GM19240 (cell line): ENCODE measurements around the gene NXN.
"Not testable (repeated sequence)": the region's sequence is repeated elsewhere in the genome, so short reads cannot be mapped to it uniquely, and the experiment has no call there.

ENCODE experiments used
- DNase-seq: peaks from one replicate; pipeline ENCODE4 v3.0.0; 2011; ENCODE audit warnings: low spot score; ENCODE audit not compliant: insufficient read length

The NXN gene

DNA sequence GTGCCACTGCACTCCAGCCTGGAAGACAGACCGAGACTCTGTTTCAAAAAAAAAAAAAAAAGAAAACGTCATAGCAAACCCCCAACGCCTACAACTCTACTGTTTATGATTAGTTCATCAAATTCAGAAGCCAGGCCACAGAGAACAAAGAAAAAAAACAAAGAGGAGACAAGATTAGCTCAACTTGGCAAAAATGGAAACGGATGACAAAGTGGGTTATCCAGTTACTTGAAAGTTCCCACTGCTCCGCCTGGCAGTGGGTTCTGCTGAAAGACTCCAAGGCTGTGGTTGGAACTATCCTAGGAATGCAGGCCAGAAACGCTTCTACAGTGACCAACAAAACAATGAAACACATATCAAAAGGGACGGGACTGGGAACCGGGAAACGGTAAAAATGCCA lies 144.3 kb downstream of the NXN start:
- no peak for DNase-seq

GRCh38 chr17:834136-834535 lies 145.4 kb downstream of the NXN start:
- DNase-seq: no peak

- no peak for DNase-seq
Measured at GRCh38 chr17:830950-831349, 148.6 kb downstream of the NXN start.

DNA sequence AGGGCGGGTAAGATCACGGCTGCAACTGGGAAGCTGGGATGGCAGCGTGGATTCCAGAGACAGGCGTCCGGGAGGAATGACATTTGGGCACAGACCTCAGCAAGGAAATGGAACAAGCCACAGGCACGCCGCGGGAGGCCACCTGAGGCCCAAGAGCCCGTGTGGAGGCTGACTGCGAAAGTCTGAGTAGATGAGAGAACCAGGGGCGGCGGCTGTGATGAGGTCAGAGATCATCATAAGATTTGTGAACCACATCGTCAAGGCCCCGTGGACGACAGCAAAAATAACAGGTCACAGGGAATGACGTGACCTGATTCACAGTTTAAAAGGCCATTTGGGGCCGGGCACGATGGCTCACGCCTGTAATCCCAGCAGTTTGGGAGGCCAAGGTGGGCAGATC lies 149.2 kb downstream of the NXN start:
- no peak for DNase-seq

DNA sequence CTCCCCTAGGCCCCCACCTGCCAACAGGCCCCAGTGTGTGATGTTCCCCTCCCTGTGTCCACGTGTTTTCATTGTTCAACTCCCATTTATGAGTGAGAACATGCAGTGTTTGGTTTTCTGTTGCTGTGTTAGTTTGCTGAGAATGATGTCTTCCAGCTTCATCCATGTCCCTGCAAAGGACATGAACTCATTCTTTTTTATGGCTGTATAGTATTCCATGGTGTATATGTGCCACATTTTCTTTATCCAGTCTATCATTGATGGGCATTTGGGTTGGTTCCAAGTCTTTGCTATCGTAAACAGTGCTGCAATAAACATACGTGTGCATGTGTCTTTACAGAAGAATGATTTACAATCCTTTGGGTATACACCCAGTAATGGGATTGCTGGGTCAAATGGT lies 150.0 kb downstream of the NXN start:
- not testable (repeated sequence) for DNase-seq

DNA sequence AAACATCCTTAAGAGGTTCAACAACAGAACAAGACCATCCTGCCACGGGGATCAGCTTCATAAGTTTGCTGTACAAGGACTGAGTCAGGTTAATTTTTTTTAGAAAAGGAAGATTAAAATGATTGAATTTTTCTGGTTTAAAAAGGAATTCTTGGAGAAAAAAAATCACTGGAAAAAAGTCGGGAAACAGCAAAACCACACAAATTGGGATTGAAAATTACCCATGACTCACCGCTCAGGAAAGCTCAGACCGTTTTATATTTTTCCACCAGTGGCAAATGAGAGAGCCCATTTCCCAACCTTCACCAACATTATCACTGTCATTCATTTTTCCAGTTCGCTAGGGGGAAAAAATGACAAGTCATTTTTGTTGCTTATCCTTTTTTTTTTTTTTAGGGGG lies 150.8 kb downstream of the NXN start:
- DNase-seq: no peak

DNA sequence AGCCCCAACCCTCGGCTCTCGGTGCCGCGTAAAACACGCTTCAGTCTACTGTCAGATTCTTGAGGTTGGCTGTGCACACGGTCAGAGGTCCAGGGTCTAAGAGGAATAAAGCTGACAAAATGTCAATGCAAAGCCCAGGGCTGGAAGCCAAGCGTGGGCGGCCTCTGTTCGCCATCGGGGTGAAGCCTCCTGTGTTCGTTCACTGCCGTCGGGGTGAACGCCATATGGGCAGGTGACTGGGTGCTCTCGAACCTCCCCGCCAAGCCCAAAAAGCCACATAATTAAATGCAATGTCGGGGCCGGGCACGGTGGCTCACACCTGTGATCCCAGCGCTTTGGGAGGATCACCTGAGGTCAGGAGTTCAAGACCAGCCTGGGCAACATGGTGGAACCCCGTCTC lies 152.8 kb downstream of the NXN start:
- no peak for DNase-seq

GRCh38 chr17:825216-825615 lies 154.4 kb downstream of the NXN start:
- no peak for DNase-seq

GRCh38 chr17:824378-824777 lies 155.2 kb downstream of the NXN start:
- no peak for DNase-seq

DNA sequence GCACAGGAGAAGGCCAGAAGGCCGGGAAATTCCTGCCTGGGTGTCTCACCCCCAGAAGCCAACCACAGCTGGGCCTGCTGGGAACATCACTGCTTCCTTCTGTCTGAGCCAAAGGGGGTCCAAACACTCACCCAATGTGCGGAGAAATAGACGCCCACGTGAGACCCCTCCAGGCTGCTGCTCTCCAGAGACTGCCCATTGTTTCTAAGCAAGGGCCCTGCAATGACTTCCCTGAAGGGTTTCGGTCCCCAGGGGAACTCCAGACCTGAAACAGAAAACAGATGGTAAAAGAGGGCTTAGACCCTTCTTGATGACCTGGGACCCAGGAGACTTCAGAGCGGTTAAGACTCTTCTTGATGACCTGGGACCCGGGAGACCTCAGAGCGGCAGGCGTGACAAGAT lies 156.1 kb downstream of the NXN start:
- no peak for DNase-seq

GRCh38 chr17:819251-819650 lies 160.3 kb downstream of the NXN start:
- DNase-seq: no peak

DNA sequence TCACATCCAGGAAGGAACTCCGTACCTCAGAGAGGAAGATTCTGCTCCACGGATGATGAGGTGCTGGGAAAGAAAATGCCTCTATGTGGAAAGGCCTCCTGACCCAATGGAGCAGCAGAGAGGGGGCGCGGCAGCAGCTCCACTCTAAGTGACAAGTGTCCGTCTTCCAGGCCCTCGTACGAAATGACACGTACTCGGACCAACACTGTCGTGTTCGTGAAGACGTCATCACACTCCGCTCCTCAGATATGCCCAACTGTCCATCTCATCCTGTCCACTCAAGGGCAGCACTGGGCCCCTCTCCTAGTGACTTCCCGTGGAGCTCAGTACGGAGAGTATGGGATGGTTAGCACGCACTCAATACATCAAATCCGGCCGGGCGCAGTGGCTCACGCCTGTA lies 165.2 kb downstream of the NXN start:
- DNase-seq: no peak

- no peak for DNase-seq
Measured at GRCh38 chr17:812638-813204, 166.9 kb downstream of the NXN start.

DNA sequence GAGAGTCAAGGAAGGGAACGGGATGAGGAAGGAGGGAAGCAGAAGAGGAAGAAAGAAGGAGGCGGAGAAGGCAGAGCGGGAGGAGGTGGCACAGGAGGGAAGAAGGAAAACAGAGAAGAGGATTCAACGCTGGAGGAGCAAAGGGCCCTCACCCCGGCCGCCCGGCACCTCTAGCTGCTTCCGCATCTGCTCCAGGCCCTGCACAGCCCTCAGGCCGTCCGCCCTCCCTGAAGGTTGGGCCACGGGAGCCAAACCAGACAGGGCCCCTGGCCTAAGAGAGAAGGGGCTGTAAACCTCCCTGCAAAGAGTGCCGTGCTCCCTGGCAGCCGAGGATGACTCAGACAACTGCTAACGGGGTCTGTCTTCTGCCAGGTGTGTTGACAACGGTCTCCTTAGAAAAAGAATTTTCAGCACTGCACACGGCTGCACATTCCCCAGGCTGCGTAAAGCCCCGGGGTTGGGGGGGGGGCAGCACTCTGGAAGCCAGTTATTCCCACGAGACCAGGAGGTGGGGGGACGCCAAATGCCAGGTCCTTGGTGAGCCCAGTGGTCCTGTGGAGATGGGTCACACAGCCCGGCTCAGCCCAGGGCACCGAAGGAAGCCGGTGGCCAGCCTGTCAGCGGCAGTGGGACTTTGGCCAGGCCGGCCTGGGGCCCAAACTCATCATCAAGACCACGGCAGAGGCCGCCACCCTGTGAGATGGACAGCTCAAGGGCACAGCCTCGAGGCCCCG lies 168.4 kb downstream of the NXN start:
- DNase-seq: no peak

GRCh38 chr17:807523-808294 lies 171.9 kb downstream of the NXN start:
- DNase-seq: no peak

- DNase-seq: no peak
Measured at GRCh38 chr17:806781-807522, 172.6 kb downstream of the NXN start.

- no peak for DNase-seq
Measured at GRCh38 chr17:806346-806745, 173.2 kb downstream of the NXN start.

DNA sequence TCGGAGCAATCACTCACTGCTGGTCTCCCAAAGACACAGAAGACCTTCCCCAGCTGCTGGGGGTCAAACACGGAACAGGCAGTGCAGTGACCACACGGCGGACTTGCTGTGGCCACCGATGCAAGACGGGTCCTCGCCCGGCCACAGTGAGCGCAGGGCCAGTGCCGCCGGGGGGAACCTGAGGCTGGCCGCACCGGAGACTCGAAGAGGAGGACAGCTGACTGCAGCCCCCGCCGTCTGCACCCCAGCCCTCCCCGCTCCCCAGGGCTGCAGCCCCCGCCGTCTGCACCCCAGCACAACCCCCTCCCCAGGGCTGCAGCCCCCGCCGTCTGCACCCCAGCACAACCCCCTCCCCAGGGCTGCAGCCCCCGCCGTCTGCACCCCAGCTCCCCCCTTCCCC lies 173.7 kb downstream of the NXN start:
- DNase-seq: not testable (repeated sequence)

DNA sequence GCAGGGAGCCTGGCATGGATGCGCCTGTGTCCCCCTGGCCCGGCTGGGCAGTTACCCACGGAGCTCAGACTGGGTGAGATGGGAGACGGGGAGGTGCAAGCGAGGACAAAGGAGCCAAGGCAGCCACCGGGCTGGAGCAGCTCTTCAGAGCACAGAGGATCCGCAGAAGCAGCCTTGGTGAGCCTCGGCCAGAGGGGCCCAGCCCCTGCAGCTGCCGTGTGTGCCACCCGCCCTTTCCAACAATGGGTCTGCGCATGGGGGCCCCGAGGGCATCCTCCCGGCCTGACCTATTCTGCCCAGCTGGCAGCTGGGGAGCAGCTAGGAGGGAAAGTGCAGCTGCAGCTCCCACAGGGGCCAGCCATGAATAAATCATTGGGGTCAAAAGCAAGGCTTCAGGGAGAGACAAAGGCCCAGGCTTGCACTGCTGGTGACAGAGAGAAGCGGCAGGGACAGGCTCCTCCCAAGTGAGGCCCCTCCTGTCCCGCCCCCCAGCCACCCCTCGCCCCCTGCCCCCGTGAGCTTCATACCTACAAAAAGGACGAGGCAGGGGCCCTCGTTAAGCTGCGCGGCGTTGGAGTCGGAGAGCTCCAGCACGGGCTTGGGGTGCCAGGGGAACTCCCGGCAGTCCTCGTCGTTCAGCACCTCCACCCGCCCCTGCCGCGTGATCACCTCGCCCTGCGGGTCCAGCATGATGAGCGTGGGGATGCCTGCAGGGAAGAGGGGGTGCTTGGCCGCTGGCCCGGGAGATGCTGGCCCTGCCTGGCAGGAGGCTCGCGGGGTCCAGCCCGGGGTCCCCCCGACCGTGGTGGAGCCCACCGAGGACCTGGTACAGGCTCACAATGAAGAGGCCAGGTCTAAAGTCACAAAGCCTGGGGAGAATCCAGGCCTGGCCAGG lies 174.8 kb downstream of the NXN start:
- DNase-seq: no peak

DNA sequence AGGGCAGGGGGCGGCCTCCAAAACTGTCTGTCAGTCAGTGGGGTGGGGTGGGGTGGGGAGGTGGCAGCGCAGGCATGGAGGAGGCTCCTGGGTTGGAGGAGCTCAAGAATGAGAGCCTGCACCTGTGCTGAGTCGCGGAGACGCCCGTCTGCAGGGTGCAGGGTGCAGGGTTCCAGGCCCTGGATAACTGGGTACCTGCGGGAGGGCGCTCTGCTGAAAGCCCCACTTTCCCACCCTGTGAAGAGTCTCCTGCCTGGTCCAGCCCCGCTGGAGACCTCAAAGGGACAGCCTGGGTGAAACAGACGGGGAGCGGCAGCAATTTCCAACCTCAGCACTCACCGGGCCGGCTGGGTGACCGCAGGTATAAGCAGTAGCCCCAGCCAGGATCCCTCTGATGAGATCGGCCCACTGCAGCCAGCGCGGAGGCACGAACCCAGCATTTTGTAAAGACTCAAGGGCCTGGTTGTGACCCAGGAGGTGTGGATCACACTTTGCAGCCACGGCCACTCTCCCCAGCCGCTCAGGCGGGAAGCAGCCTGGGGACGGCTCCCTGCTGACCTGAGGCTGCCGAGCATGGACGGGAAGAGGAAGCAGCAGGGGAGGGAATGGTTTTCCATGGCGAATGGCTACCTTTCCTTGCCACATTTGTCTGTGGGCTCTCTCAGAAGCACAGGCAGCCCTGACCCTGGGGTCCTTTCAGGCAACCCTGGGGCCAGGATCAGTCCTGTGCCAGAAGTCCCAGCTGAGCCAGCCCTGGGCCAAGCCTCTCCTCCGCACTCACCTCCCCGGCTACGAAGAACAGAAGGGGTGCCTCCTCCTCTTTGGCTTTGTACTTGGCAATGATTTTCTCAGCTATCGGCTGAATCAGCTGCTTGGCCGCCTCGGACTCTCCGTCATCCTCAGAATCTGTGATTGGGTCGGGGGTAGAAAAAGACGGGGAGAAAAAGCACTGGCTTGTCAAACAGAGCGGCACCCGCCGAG lies 176.4 kb downstream of the NXN start:
- DNase-seq: no peak
